Measurements from ENCODE around the gene CBX6.
A peak's percentile ranks its signal among the peaks of the same experiment; 100 is the strongest.

Gene CBX6

DNA sequence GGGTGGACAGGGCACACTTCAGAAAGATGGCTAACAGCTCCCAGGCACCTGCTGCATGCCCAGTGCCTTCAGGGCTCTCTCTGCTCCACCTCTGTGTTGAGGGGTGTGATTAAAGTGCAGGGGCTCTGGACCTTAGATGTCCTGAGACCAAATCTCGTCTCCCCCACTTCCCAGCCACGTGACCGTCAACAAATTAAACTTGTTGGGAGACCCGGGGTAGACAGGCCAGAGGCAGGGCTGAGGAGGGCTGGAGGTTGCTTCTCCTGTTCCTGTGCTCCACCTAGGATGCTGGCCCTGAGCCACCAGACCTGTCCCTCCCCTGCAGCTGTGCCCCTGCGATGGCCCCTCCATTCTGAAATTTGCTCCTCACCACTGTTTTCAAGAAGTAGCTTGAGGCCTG is 45.2 kb downstream of the CBX6 start:
- POLR2A ChIA-PET: no interaction called here
- TF ChIP-seq, protein P1, sequence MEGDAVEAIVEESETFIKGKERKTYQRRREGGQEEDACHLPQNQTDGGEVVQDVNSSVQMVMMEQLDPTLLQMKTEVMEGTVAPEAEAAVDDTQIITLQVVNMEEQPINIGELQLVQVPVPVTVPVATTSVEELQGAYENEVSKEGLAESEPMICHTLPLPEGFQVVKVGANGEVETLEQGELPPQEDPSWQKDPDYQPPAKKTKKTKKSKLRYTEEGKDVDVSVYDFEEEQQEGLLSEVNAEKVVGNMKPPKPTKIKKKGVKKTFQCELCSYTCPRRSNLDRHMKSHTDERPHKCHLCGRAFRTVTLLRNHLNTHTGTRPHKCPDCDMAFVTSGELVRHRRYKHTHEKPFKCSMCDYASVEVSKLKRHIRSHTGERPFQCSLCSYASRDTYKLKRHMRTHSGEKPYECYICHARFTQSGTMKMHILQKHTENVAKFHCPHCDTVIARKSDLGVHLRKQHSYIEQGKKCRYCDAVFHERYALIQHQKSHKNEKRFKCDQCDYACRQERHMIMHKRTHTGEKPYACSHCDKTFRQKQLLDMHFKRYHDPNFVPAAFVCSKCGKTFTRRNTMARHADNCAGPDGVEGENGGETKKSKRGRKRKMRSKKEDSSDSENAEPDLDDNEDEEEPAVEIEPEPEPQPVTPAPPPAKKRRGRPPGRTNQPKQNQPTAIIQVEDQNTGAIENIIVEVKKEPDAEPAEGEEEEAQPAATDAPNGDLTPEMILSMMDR (IDR thresholded peaks at IDR 0.05; ENCODE audit: control extremely low read depth, extremely low read depth, low read depth, missing control alignments): no peak
- DNase-seq (ENCODE audit: extremely low spot score): no peak
- CTCF ChIA-PET: interaction anchor here (1.1 to 1.3 kb wide), 2 partner anchors 43 to 87 kb away, joined by 3 read pairs; no protein-coding TSS in a partner anchor

DNA sequence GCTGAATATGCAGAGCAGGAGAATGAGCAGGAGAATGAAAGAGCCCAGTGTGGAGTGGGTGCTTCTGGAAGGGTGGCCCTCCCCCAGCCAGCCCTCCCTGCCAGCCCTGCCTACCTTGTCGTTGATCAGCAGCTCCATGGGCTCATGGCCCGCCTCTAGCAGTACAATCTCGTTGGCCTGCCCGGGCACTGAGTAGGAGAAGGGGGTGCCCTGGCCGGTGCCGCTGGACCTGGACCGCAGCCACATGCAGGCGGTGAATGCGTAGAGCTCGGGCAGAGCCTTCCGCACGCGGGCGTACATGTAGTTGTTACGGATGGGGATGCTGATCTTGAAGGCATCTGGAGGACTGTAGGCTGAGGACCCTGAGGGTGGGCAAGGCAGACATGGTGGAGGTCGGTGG is 45.6 kb downstream of the CBX6 start:
- DNase-seq (ENCODE audit: extremely low spot score): no peak
- POLR2A ChIA-PET: no interaction called here
- CTCF ChIA-PET: interaction anchor here (0.6 to 1.3 kb wide), 3 partner anchors 44 to 101 kb away, joined by 3 read pairs; no protein-coding TSS in a partner anchor
- TF ChIP-seq, protein P1 (IDR thresholded peaks at IDR 0.05; ENCODE audit: control extremely low read depth, extremely low read depth, low read depth, missing control alignments): no peak

DNA sequence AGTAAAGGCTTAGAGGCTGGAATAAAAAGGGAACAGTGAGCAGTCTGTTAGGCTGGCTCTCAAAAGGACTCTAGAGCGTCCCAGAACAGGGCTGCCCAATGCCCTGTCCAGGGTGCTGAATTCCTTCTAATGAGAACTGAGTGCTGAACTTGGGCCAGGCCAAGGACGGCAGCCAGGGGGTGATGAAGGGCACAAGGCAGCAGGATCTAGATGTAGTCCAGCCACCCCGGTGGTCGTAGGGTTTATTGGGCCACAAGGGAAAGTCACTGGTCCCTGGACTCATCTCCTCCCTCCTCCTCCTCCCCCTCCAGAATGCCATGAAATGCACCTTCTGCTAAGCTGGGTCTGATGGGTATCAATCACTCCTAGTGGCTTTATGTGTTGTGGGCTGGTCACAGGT is 47.4 kb downstream of the CBX6 start:
- DNase-seq (ENCODE audit: extremely low spot score): peak; percentile 67
- TF ChIP-seq, protein P1 (IDR thresholded peaks at IDR 0.05; ENCODE audit: control extremely low read depth, extremely low read depth, low read depth, missing control alignments): no peak
- CTCF ChIA-PET: interaction anchor here (1.0 to 2.5 kb wide), 2 partner anchors 9 to 55 kb away, joined by 3 to 8 read pairs; no protein-coding TSS in a partner anchor
- POLR2A ChIA-PET: no interaction called here

DNA sequence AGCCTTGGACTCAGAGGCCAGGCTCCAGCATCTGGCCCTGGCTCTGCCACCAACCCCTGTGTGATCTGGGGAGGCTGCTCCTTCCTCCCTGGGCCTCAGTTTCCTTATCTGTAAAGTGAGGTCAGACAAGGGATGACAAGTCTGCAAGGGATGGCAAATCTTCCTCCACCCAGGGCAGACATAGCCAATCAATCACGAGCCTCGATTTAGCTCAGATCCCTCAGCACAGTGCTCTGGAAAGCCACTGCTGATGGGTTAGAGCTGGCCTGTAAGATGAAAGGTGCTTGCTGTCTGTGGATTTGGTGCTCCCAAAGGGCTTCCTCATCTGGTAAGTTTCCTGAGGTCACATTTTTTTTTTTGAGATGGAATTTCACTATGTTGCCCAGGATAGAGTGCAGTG is 48.4 kb downstream of the CBX6 start:
- no peak for DNase-seq (ENCODE audit: extremely low spot score)
- ChIA-PET POLR2A (no interaction called here), CTCF (interaction anchor here (2.5 kb wide), 1 partner anchor 55 kb away, joined by 8 read pairs; no protein-coding TSS in a partner anchor)
- TF ChIP-seq, protein P1 (IDR thresholded peaks at IDR 0.05; ENCODE audit: control extremely low read depth, extremely low read depth, low read depth, missing control alignments): no peak

DNA sequence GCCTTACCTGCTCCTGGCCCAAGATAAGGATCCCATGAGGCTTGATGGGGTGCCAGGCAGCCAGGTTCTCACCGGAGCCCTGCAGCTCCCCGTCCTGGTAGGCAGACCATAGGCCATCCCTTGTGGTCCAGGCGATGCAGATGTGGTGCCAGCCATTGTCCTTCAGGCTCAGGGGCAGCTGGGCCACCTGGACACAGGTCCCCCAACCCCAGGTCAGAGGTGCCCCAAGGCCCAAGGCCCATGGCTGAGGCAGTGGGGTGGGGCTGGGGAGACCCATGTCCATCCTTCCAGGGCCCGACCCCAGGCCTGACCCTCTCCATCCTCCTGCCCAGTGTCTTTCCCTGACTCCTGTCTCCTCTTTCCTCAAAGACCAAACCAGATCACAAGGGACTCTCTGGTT is 48.9 kb downstream of the CBX6 start:
- TF ChIP-seq, protein P1 (IDR thresholded peaks at IDR 0.05; ENCODE audit: control extremely low read depth, extremely low read depth, low read depth, missing control alignments): no peak
- no peak for DNase-seq (ENCODE audit: extremely low spot score)
- ChIA-PET POLR2A (no interaction called here), CTCF (interaction anchor here (2.5 kb wide), 1 partner anchor 54 kb away, joined by 8 read pairs; no protein-coding TSS in a partner anchor)

DNA sequence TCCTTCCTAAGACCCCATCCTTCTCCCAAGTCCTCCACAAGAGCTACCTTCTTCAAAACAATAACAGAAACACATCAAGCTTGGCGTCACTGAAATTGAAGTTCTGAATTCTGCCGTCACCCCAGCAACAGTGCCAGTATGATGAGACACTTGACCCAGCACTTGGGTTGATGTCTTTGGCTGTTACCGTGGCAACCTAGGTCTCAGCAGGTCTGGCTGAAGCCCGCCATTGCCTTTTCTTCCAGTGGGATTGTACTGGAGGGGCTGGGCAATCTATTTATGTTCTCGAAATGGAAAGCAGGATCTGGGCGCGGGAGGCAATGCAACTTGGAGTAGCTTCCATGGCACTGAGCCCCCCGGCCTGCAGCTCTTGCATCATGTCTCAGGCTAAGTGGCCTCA is 52.0 kb downstream of the CBX6 start:
- ChIA-PET CTCF (interaction anchor here (0.6 to 1.4 kb wide), 2 partner anchors 18 to 354 kb away, joined by 3 to 4 read pairs; no protein-coding TSS in a partner anchor), POLR2A (interaction anchor here (0.6 kb wide), 1 partner anchor 1611 kb away, joined by 4 read pairs; no protein-coding TSS in a partner anchor)
- TF ChIP-seq, protein P1 (IDR thresholded peaks at IDR 0.05; ENCODE audit: control extremely low read depth, extremely low read depth, low read depth, missing control alignments): no peak
- no peak for DNase-seq (ENCODE audit: extremely low spot score)

Measured in GM10248 (cell line).